Thymus (tissue), 11 donors: Measurements from ENCODE around the gene SIM2. TPM values are rescaled to one million over a fixed set of nuclear protein-coding genes. Genes with fewer than 3 reads are reported as not detected.

Source experiments
- DNase-seq, 9 donors: peaks; one replicate each; pipeline ENCODE4 v3.0.0-alpha.2; 2013; ENCODE audit warnings: low spot score in 9 of 9, low read depth in 6 of 9, missing footprints in 1 of 9
- H3K27ac ChIP-seq, 2 donors: one replicate each; pipeline ENCODE4 v1.5.1; 2013; ENCODE audit warnings: control low read depth in 1 of 2, low read depth in 1 of 2, low read length in 1 of 2, mild to moderate bottlenecking in 1 of 2, moderate library complexity in 1 of 2
- H3K27me3 ChIP-seq, 2 donors: one replicate each; pipeline ENCODE4 v1.5.1; 2013; ENCODE audit warnings: low read length in 1 of 2; ENCODE audit not compliant: control insufficient read depth in 2 of 2, insufficient read depth in 1 of 2
- H3K36me3 ChIP-seq, 2 donors: one replicate each; pipeline ENCODE4 v1.5.1; 2013; ENCODE audit warnings: low read length in 1 of 2, mild to moderate bottlenecking in 1 of 2, moderate library complexity in 1 of 2; ENCODE audit not compliant: control insufficient read depth in 2 of 2, insufficient read depth in 2 of 2
- H3K4me1 ChIP-seq, 2 donors: one replicate each; pipeline ENCODE4 v1.5.1; 2013; ENCODE audit warnings: low read length in 2 of 2; ENCODE audit not compliant: control insufficient read depth in 2 of 2, insufficient read depth in 2 of 2
- H3K4me3 ChIP-seq, 2 donors: one replicate each; pipeline ENCODE4 v1.5.1; 2013; ENCODE audit warnings: low read length in 2 of 2, control low read depth in 1 of 2, mild to moderate bottlenecking in 1 of 2
- H3K9me3 ChIP-seq, 2 donors: one replicate each; pipeline ENCODE4 v1.5.1; 2013; ENCODE audit warnings: low read length in 1 of 2, mild to moderate bottlenecking in 1 of 2; ENCODE audit not compliant: control insufficient read depth in 2 of 2, insufficient read depth in 1 of 2
- WGBS: extraction: QIAGEN DNeasy Blood & Tissue Kit; methylation state at CpG from one replicate; pipeline ENCODE4 v1.1.7; 2013; 5-methylcytosine and 5-hydroxymethylcytosine counted together
- polyA plus RNA-seq: library from polyadenylated mRNA; stranded (reverse); fragments of 200-250 nt; gene quantifications from one replicate; pipeline ENCODE4 v1.2.3, GENCODE V29; 2013
- total RNA-seq: library from RNA; stranded (reverse); fragments of 120-200 nt; gene quantifications from one replicate; pipeline ENCODE4 v1.2.4, GENCODE V29; 2013
- donor health status: healthy.

The SIM2 gene
- total and polyA plus RNA-seq, 2 donors, result 0.07 TPM; not detected in 1

DNA sequence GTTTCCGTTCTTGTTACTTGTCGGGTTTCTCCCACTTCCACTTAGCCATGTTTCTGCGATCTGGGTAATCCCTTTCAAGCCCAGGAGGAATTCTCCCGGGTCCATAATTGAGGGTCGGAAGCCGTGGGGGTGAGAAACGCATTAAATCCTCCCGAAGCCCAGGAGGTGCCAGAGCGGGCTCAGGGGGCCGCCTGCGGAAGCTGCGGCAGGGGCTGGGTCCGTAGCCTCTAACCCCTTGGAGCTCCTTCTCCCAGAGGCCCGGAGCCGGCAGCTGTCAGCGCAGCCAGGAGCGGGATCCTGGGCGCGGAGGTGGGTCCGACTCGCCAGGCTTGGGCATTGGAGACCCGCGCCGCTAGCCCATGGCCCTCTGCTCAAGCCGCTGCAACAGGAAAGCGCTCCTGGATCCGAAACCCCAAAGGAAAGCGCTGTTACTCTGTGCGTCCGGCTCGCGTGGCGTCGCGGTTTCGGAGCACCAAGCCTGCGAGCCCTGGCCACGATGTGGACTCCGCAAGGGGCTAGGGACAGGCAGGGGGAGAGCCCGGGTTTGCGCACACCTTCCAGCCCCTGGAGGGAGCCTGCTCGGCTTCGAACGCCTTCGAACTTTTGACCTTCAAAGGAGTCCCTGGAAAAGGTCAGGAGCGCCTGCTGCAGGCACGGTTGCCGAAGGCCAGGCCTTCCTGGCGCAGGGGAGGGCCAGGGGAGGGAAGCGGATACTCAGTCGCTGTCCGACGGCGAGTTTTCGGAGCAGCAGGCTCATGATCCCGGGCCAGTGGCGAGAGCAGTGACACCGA is 1.7 kb upstream of the SIM2 start:
- H3K4me1 ChIP-seq, result peaks cover 6% of the 10 kb centered on the region in 2 donors
- WGBS, result 4% methylated on average over 58 of the region's 58 CpGs
- no peak for DNase-seq
- no peaks in the 10 kb centered on the region for H3K36me3 ChIP-seq
- no peak overlapping the region for H3K27ac ChIP-seq
- peaks cover 96 to 100% of the 10 kb centered on the region in 2 donors for H3K27me3 ChIP-seq
- H3K9me3 ChIP-seq, result peaks cover 0 to 2% of the 10 kb centered on the region in 2 donors
- H3K4me3 ChIP-seq, result no peak overlapping the region

DNA sequence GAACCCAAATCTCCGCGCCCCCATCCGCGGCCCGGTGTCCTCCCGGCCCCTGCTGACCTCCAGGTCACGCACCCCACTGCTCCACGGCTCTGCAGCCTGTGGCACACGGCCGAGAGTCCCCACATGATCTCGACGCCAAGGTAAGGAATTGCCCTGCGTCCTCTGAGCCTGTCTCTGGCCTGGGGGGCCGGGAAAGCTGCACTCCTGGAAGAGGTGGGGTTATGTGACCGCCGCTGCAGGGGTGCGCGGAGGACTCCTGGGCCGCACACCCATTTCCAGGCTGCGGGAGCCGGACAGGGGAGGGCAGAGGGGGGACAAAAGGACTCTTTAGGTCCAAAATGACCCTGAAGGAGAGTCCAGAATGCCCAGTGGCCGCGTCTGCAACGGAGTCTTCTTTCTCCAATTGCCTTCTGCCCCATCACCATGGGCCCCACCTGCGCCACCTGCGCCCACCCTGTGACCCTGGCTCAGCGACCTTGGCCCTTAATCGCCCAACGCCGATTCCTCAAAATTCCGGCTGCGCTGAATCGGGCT is 997 bp upstream of the SIM2 start:
- Histone ChIP-seq H3K4me3 (no peak overlapping the region), H3K36me3 (no peaks in the 10 kb centered on the region), H3K4me1 (peaks cover 6% of the 10 kb centered on the region in 2 donors), H3K9me3 (peaks cover 0 to 2% of the 10 kb centered on the region in 2 donors), H3K27me3 (peaks cover 95 to 100% of the 10 kb centered on the region in 2 donors), H3K27ac (no peak overlapping the region)
- 6% methylated on average over 33 of the region's 33 CpGs for WGBS
- no peak for DNase-seq

DNA sequence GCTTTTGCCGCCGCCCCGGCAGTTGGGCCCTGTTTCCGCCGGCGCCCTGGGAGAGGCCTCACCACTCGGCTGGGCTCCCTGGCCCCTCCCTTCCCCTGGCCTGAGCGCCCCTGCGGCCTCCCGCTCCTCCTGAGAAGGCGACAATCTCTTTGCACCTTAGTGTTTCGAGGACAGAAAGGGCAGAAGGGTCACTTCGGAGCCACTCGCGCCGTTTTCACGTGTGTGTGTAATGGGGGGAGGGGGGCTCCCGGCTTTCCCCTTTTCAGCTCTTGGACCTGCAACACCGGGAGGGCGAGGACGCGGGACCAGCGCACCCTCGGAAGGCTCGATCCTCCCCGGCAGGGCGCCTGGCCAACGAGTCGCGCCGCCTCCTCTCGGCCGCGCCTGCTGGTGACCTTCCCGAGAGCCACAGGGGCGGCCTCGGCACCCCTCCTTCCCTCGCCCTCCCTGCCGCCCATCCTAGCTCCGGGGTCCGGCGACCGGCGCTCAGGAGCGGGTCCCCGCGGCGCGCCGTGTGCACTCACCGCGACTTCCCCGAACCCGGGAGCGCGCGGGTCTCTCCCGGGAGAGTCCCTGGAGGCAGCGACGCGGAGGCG is 432 bp upstream of the SIM2 start:
- Histone ChIP-seq H3K27me3 (peaks cover 95 to 100% of the 10 kb centered on the region in 2 donors), H3K27ac (no peak overlapping the region), H3K9me3 (peaks cover 0 to 2% of the 10 kb centered on the region in 2 donors), H3K4me1 (peaks cover 6% of the 10 kb centered on the region in 2 donors), H3K36me3 (no peaks in the 10 kb centered on the region), H3K4me3 (no peak overlapping the region)
- no peak for DNase-seq
- WGBS, result 2% methylated on average over 60 of the region's 62 CpGs

DNA sequence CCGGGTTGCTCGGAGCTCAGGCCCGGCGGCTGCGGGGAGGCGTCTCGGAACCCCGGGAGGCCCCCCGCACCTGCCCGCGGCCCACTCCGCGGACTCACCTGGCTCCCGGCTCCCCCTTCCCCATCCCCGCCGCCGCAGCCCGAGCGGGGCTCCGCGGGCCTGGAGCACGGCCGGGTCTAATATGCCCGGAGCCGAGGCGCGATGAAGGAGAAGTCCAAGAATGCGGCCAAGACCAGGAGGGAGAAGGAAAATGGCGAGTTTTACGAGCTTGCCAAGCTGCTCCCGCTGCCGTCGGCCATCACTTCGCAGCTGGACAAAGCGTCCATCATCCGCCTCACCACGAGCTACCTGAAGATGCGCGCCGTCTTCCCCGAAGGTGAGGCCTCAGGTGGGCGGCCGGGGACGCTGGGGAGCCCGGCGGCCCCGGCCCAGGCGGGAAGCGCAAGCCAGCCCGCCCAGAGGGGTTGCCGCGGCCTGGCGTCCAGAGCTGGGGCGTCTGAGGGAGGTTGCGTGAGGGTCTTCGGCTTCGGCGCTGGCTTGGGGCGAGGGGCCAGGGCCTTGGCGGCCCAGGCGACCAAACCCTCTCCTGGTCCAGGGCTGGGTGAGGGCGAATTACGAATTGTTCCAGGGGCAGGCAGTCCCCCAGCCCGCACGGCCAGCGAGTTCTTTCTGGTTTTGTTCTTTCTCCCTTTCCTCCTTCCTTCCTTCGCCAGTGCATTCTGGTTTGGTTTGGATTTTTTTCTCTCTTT is 805 bp downstream of the SIM2 start:
- no peak overlapping the region for H3K27ac ChIP-seq
- DNase-seq, result no peak
- H3K36me3 ChIP-seq, result no peaks in the 10 kb centered on the region
- peaks cover 0 to 2% of the 10 kb centered on the region in 2 donors for H3K9me3 ChIP-seq
- H3K4me3 ChIP-seq, result no peak overlapping the region
- peaks cover 6% of the 10 kb centered on the region in 2 donors for H3K4me1 ChIP-seq
- H3K27me3 ChIP-seq, result peaks cover 95 to 100% of the 10 kb centered on the region in 2 donors
- 7% methylated on average over 67 of the region's 67 CpGs for WGBS

DNA sequence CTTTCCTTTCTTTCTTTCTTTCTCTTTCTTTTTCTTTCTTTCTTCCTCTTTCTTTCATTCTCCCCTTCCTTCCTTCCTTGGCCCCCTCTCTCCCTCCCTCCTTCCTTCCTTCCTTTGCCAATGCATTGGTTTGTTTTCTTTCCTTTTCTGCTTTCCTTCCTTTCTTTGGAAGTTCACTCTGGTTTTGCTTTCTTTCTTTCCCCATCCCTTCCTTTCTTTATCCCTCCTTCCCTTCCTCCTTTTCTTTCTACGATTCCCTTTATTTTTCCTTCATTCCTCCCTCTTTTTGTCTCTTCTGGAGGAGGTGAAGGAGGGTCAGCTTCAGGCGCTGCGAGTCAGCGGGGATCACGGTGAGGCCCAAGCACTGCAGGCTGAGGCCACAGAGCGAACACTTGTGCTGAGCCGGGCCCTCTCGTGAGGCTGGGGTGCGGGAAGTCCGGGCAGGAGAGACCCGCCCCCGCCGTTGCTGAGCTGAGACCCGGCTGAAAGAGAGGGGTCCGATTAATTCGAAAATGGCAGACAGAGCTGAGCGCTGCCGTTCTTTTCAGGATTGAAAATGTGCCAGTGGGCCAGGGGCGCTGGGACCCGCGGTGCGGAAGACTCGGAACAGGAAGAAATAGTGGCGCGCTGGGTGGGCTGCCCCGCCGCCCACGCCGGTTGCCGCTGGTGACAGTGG is 1.5 kb downstream of the SIM2 start:
- H3K4me3 ChIP-seq, result no peak overlapping the region
- peaks cover 95 to 100% of the 10 kb centered on the region in 2 donors for H3K27me3 ChIP-seq
- H3K9me3 ChIP-seq, result peaks cover 0 to 2% of the 10 kb centered on the region in 2 donors
- no peaks in the 10 kb centered on the region for H3K36me3 ChIP-seq
- no peak for DNase-seq
- 7% methylated on average over 30 of the region's 30 CpGs for WGBS
- H3K27ac ChIP-seq, result no peak overlapping the region
- H3K4me1 ChIP-seq, result peaks cover 6 to 11% of the 10 kb centered on the region in 2 donors

DNA sequence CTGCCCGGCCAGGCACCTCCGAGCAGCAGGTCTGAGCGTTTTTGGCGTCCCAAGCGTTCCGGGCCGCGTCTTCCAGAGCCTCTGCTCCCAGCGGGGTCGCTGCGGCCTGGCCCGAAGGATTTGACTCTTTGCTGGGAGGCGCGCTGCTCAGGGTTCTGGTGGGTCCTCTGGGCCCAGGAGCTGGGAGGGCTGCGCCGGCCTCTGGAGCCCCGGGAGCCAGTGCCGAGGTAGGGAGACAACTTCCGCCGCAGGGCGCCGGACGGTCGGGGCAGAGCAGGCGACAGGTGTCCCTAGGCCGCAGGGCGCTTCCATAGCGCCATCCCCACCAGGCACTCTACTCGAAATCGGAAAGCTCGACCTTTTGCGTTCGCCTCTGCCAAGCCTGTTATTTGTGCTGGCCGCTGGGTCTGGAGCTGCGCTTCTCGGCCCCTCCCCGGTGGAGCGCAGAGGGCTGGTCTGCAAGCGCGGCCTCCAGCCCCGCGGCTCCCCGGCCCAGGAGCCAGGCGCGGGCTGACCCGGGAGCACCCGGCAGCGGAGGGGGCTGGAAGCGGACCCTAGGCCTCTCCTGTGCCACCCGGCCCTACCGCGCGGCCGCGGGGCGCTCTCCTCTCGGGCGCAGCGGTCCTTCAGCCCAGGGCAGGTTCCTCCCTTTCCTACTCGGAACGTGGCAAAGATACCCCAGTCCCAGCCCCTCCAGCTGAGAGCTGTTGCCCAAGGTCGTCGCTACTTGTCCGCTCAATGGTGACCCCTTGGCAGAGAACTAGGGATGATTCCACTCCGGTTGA is 2.2 kb downstream of the SIM2 start:
- Histone ChIP-seq H3K27ac (no peak overlapping the region), H3K27me3 (peaks cover 97 to 100% of the 10 kb centered on the region in 2 donors), H3K36me3 (no peaks in the 10 kb centered on the region), H3K4me1 (peaks cover 8 to 16% of the 10 kb centered on the region in 2 donors), H3K4me3 (no peak overlapping the region), H3K9me3 (peaks cover 0 to 4% of the 10 kb centered on the region in 2 donors)
- WGBS, result 2% methylated on average over 65 of the region's 65 CpGs
- DNase-seq, result no peak

DNA sequence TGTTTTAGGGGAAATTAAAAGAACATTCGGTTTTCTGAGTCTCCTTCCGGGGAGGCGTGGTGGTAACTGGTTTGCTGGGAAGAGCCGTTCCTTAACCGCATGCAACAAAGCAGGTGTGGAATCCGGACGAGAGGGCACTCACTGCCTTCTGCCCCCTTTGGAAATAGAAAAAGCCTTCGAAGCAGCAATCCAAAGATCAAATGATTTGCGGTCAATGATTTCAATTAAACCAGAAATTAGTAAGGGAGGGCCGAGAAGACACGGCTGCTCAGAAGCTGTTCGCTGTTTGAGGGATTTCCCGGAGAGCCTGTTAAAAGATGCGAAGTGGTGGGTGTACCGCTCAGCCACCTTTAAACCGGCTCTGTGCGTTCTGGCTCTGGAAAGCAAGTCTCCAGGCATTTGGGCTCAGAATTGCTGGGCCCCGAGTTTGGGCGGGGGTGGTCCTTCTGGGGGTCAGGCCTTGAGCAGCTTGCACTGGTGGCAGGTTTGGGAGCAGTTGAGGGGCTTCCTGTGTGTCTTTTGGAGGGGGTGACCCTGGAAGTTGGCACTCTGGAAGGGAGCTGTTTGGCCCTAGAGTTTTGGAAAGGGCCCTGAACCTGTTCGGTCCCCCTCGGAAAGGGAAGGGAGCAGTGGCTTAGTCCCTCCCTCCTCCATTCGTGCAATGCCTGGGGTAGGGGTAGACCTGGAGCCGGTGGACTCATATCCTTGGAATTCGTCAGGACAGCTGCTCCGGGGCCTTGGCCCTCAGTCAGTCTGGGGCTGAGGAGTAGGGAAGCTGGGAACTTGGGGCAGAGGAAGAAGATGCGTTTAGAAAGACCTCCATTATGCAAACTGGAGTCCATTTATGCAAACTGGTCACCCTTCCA is 3.1 kb downstream of the SIM2 start:
- 8% methylated on average over 26 of the region's 26 CpGs for WGBS
- H3K4me1 ChIP-seq, result peaks cover 17 to 25% of the 10 kb centered on the region in 2 donors
- H3K27me3 ChIP-seq, result peaks cover 97 to 100% of the 10 kb centered on the region in 2 donors
- no peak overlapping the region for H3K4me3 ChIP-seq
- DNase-seq, result no peak
- H3K9me3 ChIP-seq, result peaks cover 4 to 5% of the 10 kb centered on the region in 2 donors
- no peak overlapping the region for H3K27ac ChIP-seq
- no peaks in the 10 kb centered on the region for H3K36me3 ChIP-seq
